Uterus (tissue), 2 donors: ENCODE results near the gene NDUFB10.

ENCODE experiments used
- POLR2A ChIP-seq, 2 donors: fragments of 450-650 bp; IDR thresholded peaks; one replicate each; pipeline ENCODE4 v1.6.1; 2016; ENCODE audit warnings: antibody characterized with exemption in 2 of 2, mild to moderate bottlenecking in 1 of 2, moderate library complexity in 1 of 2
- TF ChIP-seq, protein P1 (sequence below), 4 experiments: fragments of 200-600 bp in 2 of 4; fragments of 450-650 bp in 2 of 4; sonication (generic) in 2 of 4; IDR thresholded peaks; one replicate each; pipeline ENCODE4 v1.5.1; 2016 to 2019; ENCODE audit warnings: antibody characterized with exemption in 4 of 4, mild to moderate bottlenecking in 2 of 4, moderate library complexity in 1 of 4

DNA sequence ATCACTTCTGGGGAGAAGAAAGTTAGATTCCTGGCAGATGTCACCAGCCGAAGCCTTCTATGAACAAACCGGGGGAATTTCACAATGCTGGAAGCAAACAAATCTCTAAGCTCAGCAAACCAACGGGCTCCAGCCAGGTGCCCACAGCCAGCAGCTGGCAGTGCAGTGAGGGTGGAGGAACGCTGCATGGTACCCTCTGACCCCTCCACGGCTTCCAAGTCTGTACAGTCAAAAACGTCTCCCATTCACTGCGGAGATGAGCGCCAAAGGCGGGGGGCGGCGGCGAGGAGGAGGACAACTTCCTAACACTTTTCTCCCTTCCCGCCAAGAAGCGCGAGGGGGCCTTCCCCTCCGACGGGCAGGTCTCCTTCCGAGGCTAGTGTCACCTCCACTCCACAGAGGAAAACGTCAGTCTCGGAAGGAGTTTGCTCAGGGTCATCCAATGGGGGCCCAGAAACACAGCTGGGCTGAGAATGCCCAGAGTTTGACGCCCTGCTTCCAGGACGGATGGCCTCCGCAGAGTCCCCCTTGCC lies 49.4 kb downstream of the NDUFB10 start:
- TF ChIP-seq, protein P1, sequence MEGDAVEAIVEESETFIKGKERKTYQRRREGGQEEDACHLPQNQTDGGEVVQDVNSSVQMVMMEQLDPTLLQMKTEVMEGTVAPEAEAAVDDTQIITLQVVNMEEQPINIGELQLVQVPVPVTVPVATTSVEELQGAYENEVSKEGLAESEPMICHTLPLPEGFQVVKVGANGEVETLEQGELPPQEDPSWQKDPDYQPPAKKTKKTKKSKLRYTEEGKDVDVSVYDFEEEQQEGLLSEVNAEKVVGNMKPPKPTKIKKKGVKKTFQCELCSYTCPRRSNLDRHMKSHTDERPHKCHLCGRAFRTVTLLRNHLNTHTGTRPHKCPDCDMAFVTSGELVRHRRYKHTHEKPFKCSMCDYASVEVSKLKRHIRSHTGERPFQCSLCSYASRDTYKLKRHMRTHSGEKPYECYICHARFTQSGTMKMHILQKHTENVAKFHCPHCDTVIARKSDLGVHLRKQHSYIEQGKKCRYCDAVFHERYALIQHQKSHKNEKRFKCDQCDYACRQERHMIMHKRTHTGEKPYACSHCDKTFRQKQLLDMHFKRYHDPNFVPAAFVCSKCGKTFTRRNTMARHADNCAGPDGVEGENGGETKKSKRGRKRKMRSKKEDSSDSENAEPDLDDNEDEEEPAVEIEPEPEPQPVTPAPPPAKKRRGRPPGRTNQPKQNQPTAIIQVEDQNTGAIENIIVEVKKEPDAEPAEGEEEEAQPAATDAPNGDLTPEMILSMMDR (IDR thresholded peaks at IDR 0.05): no peak
- no peak for TF ChIP-seq POLR2A (IDR thresholded peaks at IDR 0.05)
